GM19455 (cell line): ENCODE results near the gene CDC27.
"Not testable (repeated sequence)": the region's sequence is repeated elsewhere in the genome, so short reads cannot be mapped to it uniquely, and the experiment has no call there.

Experiments used
- ATAC-seq: cut with Tn5 transposase; IDR thresholded peaks from one replicate; pipeline ENCODE4 v1.9.1; 2021; ENCODE audit not compliant: unreplicated experiment

The CDC27 gene

DNA sequence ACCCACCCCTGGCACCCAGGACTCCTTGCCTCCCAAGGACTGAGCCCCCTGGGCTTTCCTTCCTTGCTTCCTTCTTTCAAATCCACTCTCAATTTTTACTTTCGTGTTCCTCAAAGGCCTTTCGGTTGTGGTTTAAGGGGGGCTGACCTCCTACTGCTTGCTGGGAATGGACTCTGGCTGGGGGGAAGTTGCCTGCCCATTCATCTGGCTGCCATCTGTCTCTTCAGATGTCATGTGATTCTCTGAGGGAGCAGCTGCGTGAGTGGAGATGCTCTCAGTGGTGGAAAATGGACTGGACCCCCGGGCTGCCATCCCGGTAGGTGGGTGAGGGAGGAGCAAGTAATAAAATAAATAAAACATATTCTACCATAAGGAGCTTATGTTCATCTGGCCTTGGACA lies 116.2 kb downstream of the CDC27 start:
- ATAC-seq, result no peak

DNA sequence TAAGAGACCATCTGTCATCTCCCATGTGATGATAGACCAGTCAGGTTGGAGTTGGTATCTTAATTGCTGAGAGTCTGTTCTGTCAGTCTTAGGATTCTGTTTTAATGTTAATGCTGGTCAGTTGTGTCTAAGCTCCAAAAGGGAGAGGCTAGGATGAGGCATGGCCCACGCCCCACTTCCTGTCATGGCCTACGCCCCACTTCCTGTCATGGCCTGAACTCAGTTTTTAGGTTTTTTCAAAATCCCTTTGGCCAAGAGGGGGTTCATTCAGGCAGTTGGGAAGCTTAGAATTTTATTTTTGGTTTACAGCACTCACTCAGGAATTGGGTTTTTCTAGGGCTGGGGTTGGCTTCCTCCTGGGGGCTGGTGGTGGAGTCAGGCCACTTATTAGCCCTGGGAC lies 117.9 kb downstream of the CDC27 start:
- not testable (repeated sequence) for ATAC-seq

DNA sequence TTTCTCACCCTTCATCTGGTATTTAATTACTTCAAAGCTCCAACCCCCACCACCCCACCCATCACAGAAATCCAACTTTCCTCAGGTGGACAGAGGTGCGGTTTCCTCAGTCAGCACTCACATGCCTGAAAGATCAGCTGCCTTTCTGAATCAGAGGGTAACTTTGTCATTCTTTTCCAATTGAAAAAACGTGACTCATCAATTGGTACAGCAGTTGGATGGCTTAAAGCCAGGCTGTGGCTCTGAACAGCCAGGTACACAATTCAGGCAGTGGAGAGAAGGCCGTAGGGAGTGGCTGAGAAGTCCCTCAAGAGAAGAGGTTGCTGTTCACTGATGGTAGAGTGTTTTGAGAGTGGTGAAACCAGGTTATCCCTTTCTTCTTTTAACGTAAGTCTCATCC lies 118.8 kb downstream of the CDC27 start:
- not testable (repeated sequence) for ATAC-seq
